Esophagus squamous epithelium (tissue), 4 donors: ENCODE data around the gene ADGRF3.

ENCODE experiments used
- CTCF ChIP-seq, 6 experiments: fragments of 450-650 bp in 4 of 6; fragments of 200-600 bp in 2 of 6; sonication (generic) in 2 of 6; IDR thresholded peaks; one replicate each; pipeline ENCODE4 v1.5.1; 2016 to 2019; ENCODE audit warnings: antibody characterized with exemption in 6 of 6, mild to moderate bottlenecking in 4 of 6, moderate library complexity in 4 of 6
- POLR2A ChIP-seq, 4 donors: fragments of 450-650 bp; IDR thresholded peaks; one replicate each; pipeline ENCODE4 v1.6.1; 2017; ENCODE audit warnings: antibody characterized with exemption in 4 of 4, mild to moderate bottlenecking in 4 of 4, moderate library complexity in 3 of 4

GRCh38 chr2:26326514-26326913, 20.1 kb downstream of the ADGRF3 start:
- TF ChIP-seq POLR2A (IDR thresholded peaks at IDR 0.05) (no peak), CTCF (IDR thresholded peaks at IDR 0.05) (no peak)
